Hematopoietic multipotent progenitor cell treated with erythropoietin and hydrocortisone succinate and interleukin-3 and kit ligand, for 17 days (in vitro differentiated cells): ENCODE data around the gene TTC9C.
"Not testable (repeated sequence)": the region's sequence is repeated elsewhere in the genome, so short reads cannot be mapped to it uniquely, and the experiment has no call there.

ENCODE experiments used
- DNase-seq: peaks from one replicate; pipeline ENCODE4 v3.0.0-alpha.2; 2015; ENCODE audit warnings: low spot score

TTC9C gene

DNA sequence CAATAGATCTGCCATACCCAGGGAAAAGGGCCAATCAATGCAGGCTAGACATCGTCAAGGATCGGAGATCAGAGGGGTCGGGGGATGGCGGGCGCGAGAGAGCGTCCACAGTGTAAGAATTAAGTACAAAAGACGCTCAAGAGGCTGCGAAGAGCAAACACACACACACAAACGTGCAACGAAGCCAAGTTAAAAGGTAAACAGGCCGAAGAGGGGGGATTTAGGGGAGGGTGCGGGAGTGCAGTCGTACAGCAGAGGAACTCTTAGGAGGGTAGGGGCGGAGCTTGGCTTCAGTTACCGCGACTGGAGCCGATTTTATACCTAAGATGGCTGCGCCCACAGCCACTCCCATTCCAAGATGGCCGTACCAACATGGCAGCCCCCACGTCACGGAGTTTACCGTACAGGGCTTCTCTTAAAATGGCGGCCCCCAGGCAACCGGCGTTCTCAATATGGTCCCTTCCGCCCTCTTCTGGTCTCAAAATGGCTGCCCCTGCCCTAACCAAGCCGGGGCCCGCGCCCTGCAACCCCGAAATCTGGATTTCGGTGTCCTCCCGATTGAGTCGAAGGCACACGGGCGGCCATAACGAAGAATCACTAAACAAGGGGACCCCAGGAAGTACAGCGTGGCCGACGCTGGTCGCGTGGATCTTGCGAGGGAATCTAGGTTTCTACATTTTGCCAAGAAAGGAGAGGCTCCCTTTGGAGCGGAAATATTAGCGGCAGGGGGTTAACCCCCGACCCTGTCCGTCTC is 18.9 kb upstream of the TTC9C start:
- DNase-seq: peak; percentile 99

DNA sequence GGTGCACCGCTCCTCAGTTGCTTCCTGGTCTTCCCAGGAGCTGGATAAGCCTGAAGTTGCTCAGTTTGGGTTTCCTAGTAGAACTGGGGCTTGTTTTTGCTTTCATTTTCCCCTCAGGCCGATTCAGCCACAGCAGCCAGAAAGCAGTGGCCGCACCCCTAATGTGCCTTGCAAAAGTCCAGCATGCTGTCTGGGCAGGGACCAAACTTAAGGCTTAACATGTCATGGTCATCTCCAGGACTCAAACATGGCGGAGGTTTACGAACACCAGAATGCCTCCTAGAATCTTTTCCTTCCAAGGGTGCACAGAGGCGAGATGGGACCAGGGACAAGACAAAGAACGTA is 18.3 kb upstream of the TTC9C start:
- no peak for DNase-seq

DNA sequence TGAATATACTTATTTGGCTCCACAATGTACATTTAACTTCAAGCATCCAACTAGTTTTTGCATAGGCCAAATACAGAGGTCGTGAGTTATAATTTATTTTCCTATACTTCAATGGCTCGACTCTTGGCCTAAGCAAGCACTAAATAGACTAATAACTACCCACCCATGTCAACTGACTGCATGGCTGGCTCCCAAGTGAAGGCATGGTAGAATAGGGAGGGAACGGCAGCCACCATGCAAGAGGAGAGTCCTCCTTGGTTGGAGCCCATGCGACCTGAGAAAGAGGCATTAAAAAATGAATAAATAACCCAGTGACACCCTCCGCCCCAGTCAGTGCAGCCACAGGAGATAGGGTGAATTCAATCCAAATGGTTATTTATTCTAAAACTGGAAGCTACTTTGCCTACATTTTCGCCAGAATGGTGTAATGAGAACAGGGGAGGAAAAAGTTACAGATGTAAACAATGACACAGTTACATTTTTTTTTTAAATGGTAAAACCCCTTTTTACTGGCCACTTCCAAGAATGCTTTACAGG is 15.9 kb upstream of the TTC9C start:
- DNase-seq: no peak

DNA sequence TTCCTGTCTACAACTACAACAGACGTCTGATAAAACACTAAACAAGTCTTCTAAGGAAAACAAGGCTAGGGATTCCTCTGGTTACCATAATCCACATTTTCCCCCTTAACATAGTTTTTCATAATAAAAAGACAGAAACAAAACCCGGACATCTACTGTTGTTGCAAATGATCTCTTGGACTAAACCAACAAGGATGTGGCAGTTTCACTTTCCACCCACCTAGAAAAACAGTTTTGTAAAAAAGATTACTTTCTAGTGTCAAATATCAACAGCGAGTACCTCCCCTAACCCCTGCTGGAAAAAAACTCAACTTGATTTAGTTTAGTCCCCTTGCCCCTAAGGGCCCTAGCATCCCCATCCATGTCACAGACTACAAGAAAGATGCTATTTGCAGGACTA is 15.4 kb upstream of the TTC9C start:
- no peak for DNase-seq

DNA sequence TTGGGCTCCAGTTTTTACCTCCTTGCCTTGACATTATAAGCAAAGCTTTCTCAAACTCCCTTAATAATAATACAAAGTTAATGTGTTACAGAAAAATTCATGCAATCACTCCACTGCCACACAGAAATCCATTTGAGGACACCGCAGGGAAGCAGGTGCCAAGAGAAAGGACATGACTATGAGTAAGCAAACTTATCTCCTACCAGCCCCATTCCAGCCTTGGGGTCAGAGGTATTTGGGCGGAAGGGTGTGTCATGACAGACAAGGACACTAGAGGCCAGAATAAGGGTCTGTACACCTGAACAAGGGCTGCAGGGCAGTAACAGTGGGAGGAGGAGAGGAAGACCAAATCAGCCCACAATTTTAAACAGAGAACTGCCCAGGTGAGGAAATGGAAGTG is 14.9 kb upstream of the TTC9C start:
- no peak for DNase-seq

DNA sequence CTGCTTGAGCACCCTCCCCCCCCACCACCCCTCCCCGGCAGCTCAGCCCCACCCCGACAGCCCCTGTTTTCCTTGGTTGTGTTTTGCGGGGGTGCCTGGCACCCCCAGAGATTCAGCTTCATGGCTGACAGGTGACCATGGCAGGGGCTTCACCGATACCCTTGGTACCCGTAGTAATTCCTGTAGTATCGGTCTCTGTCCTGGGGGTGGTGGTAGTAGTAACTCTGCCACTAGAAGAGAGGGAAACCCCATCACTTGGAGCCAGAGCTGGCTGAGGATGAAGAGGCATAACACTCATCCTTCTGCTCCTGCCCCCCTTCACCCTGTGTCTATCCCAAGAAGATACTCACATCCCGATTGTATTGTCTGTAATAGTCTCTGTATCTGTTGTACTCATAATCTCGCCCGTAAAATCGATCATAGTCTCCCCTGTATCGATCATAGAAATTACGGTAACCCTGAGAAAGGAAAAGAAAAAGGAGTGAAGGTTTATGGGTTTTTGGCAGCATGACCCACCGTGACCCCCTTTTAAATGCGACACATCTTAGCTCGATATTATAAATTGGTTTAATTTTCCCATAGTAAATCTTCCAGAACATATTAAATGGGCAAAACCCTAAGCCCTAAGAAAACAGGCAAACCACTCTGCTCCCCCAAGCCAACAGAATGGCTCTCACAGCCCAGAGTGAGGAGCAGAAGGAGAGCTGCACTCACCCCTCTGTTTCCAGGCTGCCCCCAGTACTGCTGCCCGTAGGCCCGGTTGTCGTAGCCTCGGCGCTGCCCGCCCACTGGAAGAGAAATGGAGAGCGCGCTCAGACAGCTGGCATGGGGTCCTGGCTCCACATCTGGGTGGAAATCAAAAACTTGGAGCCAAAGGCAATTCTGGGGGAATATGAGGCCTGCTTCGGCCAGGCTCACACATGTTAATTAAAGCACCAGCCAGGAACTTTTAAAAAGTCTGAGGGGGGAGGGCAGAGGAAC is 12.8 kb upstream of the TTC9C start:
- no peak for DNase-seq

DNA sequence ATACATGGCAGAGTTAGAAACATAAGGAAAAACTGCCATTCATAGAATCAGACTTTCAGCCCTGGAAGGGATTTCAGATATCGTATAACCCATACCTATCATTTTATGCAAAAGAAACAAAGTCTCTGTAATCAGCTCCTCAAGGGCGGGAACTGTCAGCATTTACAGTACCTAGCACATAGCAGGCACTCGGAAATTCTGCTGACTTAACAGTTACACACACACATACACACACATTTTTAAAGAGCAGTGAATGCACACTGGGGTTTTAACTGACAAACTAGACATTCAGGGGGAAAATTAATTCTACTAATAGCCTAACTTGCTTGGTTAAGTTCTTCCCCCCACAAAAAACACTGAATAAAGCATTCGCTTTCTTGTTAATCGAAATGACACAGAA is 12.1 kb upstream of the TTC9C start:
- peak; percentile 4 for DNase-seq

DNA sequence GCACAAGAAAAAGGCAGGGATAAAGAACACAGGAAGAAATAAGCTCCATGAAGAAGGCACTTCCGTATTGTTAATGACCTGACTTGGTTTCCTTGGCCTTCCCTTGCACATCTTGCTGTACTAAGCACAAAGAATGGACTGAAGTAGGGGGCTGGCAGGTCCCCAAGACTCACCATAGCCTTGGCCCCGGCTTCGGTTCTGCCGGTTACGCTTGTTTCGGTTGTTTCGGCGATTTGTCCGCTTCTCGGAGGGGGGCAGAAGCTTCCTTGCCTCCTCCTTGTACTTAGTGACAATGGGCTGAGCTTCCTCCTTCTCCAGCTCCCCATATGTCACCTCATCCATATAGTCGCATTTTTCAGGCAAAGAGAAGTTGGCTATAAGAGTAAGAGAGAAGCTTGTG is 11.5 kb upstream of the TTC9C start:
- no peak for DNase-seq

DNA sequence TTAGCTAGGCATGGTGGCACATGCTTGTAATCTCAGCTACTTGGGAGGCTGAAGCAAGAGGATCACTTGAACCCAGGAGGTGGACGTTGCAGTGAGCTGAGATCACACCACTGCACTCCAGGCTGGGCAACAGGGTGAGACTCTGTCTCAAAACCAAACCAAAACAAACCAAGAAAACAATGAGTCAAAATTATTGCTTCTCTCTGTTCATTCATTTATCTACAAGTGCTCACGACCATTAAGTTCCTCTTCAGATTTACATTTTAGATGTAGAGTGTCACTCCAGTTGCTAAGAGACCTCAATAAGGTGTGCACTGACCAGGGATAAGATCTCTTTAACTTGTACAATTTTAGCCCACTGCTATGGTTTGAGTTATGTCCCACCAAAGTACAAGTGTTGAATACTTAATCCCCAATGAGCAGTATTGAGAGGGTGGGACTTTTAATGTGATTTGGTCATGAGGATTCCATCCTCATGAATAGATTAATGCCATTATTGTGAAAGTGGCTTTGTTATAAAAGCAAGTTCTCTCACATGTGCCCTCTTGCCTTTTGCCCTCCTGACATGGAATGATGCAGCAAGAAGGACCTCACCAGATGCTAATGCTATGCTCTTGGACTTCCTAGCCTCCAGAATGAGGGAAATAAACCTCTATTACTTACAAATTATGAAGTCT is 8.8 kb upstream of the TTC9C start:
- DNase-seq: peak; percentile 3

DNA sequence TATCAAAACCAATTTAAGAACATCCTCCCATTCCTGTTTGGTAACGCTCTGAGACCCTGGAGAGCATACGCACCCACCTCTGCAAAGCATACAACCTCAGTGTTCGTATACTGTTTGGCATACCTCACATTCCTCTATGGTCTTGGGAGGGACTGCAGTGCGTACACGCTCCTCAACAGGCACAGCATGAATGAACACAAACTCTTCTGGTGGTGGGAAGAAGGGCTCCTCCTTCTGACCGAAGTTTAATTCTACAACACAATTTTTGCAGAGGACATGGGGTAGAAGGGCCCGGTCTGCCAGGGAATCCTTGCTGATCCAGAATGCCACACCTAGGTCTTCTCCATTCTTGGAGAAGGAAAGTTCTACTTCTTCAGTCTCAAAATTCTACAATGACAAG is 6.3 kb upstream of the TTC9C start:
- peak; percentile 4 for DNase-seq

DNA sequence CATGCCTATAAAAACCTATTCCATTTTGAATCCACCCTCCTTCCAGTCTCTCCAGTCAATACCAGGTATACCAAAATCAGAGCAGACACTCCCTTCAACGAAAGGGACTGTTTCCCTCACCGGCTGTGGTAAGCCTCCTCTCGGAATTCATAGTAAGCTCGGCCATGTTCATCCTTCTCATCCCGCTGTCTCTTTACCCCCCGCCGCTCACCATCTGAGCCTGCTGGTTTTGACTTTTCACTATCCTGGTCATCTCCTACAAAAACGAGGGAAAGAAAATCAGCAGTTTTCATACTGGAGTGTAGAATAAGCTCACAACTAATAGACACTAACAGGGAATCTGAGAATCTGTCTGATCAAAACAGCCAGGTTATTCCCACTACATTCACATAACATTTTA is 4.1 kb upstream of the TTC9C start:
- peak; percentile 2 for DNase-seq

DNA sequence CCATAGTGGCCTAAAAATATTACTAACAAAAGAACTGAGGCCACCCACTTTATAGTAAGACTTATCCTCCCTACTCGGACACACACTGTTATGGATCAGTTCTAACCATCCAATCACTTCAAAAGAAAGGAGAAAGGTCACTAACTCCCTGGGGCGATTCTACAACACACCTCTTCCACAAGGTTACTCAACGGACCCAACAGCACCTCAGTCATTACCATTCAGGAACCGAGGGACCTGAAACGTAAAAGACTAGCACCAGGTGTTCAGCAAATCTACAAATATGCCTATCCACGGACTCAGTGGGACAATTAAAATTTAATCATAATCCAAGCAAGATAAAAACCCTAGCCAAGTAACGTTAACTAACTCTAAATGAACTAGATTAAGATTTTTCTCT is 2.6 kb upstream of the TTC9C start:
- peak; percentile 25 for DNase-seq

DNA sequence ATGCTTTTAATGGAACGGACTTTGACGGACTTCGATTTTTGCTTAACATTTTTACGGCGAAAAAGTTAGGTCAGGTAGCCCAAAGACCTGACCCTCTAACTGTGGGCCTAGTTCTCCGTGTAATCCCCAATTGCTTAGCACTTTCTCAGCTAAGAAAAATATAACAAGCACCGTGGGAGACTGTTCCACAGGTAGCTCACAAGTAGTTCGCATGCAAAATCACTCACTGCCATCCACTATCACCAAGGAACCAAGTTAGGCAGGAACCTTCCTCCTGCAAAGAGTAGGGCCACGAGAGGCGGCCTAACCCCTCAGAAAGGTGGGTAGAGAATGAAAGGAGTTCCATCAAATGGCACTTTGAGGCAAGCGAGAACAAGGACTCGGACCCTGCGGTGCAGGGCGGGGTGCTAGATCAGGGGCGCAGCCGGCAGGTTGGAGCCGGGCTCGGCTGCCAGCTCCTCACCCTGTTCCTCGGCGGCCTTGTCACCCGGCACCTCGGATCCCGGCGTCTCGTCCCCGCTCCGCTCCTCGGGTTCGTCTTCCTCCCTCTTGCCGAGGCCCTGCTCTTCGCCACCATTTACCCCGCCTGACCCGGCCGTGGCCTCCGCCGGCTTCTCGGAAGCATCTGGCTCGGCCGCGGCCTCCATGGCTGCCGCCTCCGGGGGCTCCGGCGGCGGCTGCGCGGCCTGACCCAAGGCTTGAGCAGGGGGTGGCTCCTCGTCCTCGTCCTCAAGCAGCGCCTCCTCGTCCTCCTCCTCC is 2.0 kb upstream of the TTC9C start:
- DNase-seq: no peak

DNA sequence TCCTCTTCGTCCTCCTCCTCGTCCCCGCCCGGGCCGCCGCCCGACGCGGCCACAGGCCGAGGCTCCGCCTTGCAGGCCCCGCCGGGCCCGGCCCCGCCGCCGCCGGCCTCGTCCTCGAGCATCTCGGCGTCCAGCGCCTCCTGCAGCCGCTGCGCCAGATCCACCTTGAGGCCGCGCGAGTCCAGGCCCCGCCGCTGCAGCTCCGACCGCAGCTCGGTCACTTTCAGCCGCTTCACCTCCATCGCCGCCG is 1.4 kb upstream of the TTC9C start:
- DNase-seq: no peak

DNA sequence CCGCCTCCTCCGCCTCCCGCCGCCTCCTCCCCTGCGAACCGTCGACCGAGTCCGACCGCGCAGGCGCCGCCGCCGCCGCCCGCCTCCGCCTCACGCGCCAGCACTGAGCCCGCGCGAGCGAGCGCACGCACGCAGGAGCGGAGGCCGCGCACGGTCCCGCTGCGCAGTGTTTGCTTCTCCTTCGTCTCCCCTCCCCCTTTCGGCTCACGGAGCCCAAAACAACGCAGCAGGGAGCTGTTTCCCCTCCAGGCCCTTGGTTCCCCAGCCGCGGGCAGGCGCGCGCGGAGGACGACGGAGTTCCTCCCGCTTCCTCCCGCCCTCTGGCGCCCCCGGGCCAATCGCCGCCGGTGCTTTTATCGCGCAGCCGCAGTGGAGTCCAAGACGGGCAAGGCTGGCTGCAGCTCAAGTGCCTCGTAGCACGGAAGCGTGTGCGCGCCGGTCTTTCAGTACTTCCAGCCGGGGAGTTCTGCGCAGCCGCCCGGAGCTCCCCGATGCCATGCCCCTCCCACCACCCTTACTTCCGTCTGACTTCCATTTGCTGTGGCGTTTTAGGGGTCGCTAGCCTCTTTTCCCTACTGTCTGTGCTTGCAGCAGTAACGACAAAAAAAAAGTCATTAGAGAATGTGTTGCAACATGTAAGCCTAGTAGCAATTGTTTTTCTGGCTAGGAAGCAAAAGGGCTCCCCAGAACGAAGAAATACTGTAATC is 968 bp upstream of the TTC9C start, which contains the start of gene HNRNPUL2:
Gene HNRNPUL2, minus strand, starts transcription at position 293 of the 707 bp plus-strand sequence. CDS start 301 bp downstream, outside the sequence.
- peak; percentile 99 for DNase-seq

DNA sequence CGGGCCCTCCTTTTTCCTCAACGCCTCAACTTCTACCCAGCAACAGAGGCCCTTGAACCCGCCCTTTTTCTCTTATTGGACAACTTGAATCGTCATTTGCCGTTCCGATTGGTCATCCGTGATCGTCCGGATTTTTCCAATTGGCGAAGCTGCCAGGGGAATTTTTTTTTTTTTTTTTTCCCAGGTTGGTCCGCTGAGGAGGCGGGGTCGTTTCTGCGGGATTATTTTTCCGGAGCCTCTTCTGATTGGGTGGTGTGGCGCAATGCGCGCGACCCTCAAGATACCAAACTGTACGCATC is 465 bp upstream of the TTC9C start:
- peak; percentile 98 for DNase-seq

DNA sequence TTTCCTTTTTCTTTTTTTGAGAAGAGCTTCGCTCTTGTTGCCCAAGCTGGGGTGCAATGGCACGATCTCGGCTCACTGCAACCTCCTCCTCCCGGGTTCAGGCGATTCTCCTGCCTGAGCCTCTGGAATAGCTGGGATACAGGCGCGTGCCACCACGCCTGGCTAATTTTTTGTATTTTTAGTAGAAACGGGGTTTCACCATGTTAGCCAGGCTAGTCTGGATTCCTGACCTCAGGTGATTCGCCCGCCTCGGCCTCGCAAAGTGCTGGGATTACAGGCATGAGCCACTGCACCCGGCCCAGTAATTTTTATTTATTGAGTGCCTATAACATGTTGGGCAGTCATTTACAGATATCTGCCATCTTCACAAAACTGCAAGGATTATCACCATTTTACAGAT is 1.8 kb downstream of the TTC9C start:
- not testable (repeated sequence) for DNase-seq

DNA sequence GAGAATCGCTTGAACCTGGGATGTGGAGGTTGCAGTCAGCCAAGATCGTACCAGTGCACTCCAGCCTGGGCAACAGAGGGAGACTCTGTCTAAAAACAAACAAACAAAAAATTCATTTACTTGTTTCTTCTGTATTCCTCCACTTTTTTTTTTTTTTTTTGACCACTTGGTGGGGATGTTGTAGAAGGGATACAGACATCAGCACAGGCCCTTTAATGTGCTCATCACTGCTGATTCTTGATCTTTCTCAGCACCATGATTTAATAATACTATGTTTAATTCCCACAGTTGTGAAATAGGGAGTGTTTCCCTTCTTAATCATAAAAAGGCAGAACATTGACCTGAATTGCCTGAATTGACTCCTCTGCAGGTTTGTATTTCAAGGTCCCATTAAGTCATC is 4.5 kb downstream of the TTC9C start:
- DNase-seq: peak; percentile 56

DNA sequence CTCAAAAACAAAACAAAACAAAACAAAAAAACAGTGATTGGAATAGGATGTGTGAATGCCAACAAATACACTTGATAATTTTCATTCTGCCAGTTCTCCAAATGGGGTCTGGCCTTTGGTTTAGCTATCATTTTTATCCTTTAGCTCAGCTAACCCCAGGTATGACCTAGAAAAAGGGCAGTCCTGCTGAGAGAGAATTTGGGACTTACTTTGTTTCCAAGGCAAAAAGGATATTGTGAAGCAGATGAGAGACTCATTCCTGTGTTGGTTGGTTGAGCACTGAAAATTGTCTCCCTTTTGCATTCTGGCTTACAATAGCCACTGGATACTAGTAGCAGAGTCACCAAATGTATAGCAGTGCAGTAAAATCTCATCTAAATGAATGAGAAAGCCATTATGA is 8.9 kb downstream of the TTC9C start:
- DNase-seq: no peak

DNA sequence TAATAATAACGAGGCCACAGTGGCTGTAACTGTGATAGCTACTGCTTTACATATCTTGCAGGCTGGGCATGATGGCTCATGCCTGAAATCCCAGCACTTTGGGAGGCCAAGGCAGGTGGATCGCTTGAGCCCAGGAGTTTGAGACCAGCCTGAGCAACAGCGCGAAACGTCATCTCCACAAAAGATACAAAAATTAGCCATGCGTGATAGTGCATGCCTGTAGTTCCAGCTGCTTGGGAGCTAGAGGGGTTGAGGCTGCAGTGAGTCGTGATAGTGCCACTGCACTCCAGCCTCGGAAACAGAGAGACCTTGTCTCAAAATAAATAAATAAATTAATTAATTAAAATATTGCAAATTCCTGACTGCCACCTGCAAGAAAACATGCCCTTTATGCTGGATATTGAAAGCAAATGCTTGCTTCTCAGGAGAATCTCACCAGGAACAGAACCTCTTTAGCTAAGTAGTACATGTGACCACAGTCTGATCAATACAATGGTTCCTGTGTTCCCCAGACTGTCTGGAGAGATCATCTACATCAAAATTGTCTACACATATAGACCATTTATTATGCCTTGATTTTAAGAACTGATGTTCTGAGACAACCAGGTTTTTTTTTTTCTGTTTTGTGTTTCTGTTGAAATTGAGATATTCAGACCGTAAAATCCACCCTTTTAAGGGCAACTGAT is 19.3 kb downstream of the TTC9C start:
- no peak for DNase-seq

DNA sequence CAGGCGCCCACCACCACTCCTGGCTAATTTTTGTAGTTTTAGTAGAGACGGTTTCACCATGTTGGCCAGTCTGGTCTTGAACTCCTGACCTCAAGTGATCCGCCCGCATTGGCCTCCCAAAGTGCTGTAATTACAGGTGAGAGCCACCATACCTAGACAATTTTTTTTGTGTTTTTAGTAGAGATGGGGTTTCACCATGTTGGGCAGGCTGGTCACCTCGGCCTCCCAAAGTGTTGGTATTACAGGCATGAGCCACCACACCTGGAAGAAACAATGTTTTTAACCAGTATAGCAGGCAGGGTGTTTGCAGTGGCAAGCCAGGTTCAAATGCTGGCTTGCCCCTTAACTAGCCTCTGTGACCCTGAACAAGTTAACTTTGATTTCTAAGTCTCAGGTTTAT is 21.6 kb downstream of the TTC9C start:
- DNase-seq: not testable (repeated sequence)
